Aorta (tissue), 5 donors: ENCODE results near the gene DLG1. TPM values are rescaled to one million over a fixed set of nuclear protein-coding genes. Genes with fewer than 3 reads are reported as not detected.
"Not testable (repeated sequence)": the region's sequence is repeated elsewhere in the genome, so short reads cannot be mapped to it uniquely, and the experiment has no call there.

Source experiments
- ATAC-seq: fragments of 200-7000 bp; cut with Tn5 transposase; one replicate; pipeline ENCODE4 v1.9.1; 2022; ENCODE audit warnings: moderate library complexity; ENCODE audit not compliant: low FRiP score
- DNase-seq, 2 donors: peaks; one replicate each; pipeline ENCODE4 v3.0.0-alpha.2; 2020
- H3K27ac ChIP-seq, 2 donors: one replicate each; pipeline ENCODE4 v1.5.1; 2013; ENCODE audit warnings: low read length in 2 of 2, mild to moderate bottlenecking in 2 of 2, moderate library complexity in 2 of 2, control low read depth in 1 of 2, inconsistent platforms in 1 of 2, low read depth in 1 of 2
- H3K27me3 ChIP-seq, 2 donors: one replicate each; pipeline ENCODE4 v1.6.1; 2013; ENCODE audit warnings: control low read depth in 1 of 2, low read length in 1 of 2, mild to moderate bottlenecking in 1 of 2, moderate library complexity in 1 of 2; ENCODE audit not compliant: insufficient read depth in 2 of 2, control insufficient read depth in 1 of 2
- H3K36me3 ChIP-seq, 2 donors: one replicate each; pipeline ENCODE4 v1.6.1; 2013; ENCODE audit warnings: control low read depth in 1 of 2, low read length in 1 of 2, mild to moderate bottlenecking in 1 of 2; ENCODE audit not compliant: insufficient read depth in 2 of 2, control insufficient read depth in 1 of 2
- H3K4me1 ChIP-seq, 2 donors: one replicate each; pipeline ENCODE4 v1.6.1; 2013; ENCODE audit warnings: low read length in 2 of 2, control low read depth in 1 of 2, mild to moderate bottlenecking in 1 of 2, moderate library complexity in 1 of 2; ENCODE audit not compliant: insufficient read depth in 2 of 2, control insufficient read depth in 1 of 2
- H3K4me3 ChIP-seq, 2 donors: one replicate each; pipeline ENCODE4 v1.5.1; 2013; ENCODE audit warnings: low read length in 2 of 2, control low read depth in 1 of 2, mild to moderate bottlenecking in 1 of 2
- H3K9me3 ChIP-seq: one replicate; pipeline ENCODE4 v1.6.1; 2013; ENCODE audit warnings: mild to moderate bottlenecking, low read length; ENCODE audit not compliant: control insufficient read depth
- WGBS, 2 donors: extraction: QIAGEN DNeasy Blood & Tissue Kit; methylation state at CpG; one replicate each; pipeline ENCODE4 v1.1.7; 2013; 5-methylcytosine and 5-hydroxymethylcytosine counted together
- intact Hi-C, 2 donors: fragments of 100-400 bp; cut with DNase I; formaldehyde crosslinking; loops; one replicate each; pipeline versions ENCODE4 v1.14.2 to v1.15.0; 2022
- polyA plus RNA-seq, 2 donors: library from polyadenylated mRNA; stranded (reverse); fragments of 200-250 nt; gene quantifications; one replicate each; pipeline ENCODE4 v1.2.3, GENCODE V29; 2013
- total RNA-seq, 2 donors: library from RNA; stranded (reverse); fragmentation: NEBNext Ultra II Directional; extraction: Animal tissue kit (Norgen Biotek cat#: 25700); gene quantifications; one replicate each; pipeline ENCODE4 v1.2.1, GENCODE V29; 2021
- donor health status: healthy with polysubstance abuse.
- donor health status: Bipolar disorder and iron deficiency.
- donor health status: DM: no; HTN: no; CAD: no.
- donor health status: DM: no; HTN: no; CAD: no.
- donor health status: DM: yes; HTN: yes; CAD: no.

DLG1 gene
- total and polyA plus RNA-seq, 4 donors, result 21.2 to 100 (median 51.9) TPM

- peaks cover 0 to 3% of the 10 kb centered on the region in 2 donors for H3K4me1 ChIP-seq
These were observed 74.4 kb downstream of the DLG1 start for GRCh38 chr3:197224034-197224444.

GRCh38 chr3:197222937-197223370, 75.5 kb downstream of the DLG1 start:
- no peak overlapping the region for H3K27ac ChIP-seq
- ATAC-seq, result no peak
- DNase-seq, result no peak
- H3K9me3 ChIP-seq, result no peaks in the 10 kb centered on the region
- no peaks in the 10 kb centered on the region for H3K36me3 ChIP-seq
- no peaks in the 10 kb centered on the region for H3K27me3 ChIP-seq
- H3K4me3 ChIP-seq, result no peak overlapping the region
- 58 to 60% methylated on average over 5 of the region's 5 CpGs for WGBS, 2 donors
- peaks cover 0 to 3% of the 10 kb centered on the region in 2 donors for H3K4me1 ChIP-seq
- intact Hi-C loops, result no loop called here

More at GRCh38 chr3:197224034-197224444, 74.4 kb downstream of the DLG1 start:
- ATAC-seq (no peak), DNase-seq (no peak)
- Histone ChIP-seq H3K4me3 (no peak overlapping the region), H3K27me3 (no peaks in the 10 kb centered on the region), H3K9me3 (no peaks in the 10 kb centered on the region), H3K36me3 (no peaks in the 10 kb centered on the region), H3K27ac (no peak overlapping the region)
- intact Hi-C loops, result no loop called here

DNA sequence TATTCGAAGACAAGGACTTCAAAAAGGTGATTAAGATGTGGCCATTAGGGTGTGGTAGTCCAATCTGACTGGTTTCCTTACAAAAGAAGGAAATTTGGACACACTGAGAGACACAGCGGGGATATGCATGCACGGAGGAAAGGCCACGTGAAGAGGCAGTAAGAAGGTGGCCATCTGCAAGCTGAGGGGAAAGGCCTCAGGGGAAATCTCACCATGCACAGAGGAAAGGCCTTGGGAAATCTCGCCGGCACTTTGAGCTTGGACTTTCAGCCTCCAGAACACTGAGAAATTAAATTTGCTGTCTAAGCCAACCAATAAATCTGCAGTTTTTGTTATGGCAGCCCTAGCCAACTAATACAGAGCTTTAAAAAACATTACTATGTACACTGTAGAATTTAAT, 78.8 kb downstream of the DLG1 start:
- peaks cover 1 to 7% of the 10 kb centered on the region in 2 donors for H3K4me1 ChIP-seq
- H3K27ac ChIP-seq, result no peak overlapping the region
- H3K27me3 ChIP-seq, result no peaks in the 10 kb centered on the region
- intact Hi-C loops, result no loop called here
- H3K4me3 ChIP-seq, result no peak overlapping the region
- H3K9me3 ChIP-seq, result no peaks in the 10 kb centered on the region
- no peaks in the 10 kb centered on the region for H3K36me3 ChIP-seq
- DNase-seq (no peak), ATAC-seq (no peak)
- WGBS, 2 donors, result 82 to 85% methylated on average over 6 of the region's 6 CpGs

DNA sequence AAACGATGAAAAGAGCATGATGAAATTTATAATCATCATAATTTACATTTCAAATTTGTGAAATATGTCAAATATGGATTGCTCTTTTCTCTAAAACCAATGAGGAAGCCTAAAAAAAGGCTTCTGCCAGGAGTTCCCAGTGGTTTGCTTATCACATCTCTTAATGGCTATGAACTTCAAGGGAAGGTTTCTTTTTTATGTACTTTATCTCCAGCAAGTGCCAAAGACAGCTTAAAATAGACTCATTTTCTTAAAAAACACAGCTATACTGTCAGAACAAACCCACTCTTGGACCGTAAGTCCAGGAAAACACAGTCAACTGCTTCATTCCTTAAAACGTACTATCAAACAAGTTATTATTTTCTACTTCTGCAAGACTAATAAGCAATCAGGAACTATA, 80.2 kb downstream of the DLG1 start:
- peaks cover 1 to 7% of the 10 kb centered on the region in 2 donors for H3K4me1 ChIP-seq
- intact Hi-C loops, result no loop called here
- no peaks in the 10 kb centered on the region for H3K36me3 ChIP-seq
- no peak for ATAC-seq
- H3K27me3 ChIP-seq, result no peaks in the 10 kb centered on the region
- no peaks in the 10 kb centered on the region for H3K9me3 ChIP-seq
- WGBS, 2 donors, result 45 to 48% methylated on average over 3 of the region's 3 CpGs
- no peak for DNase-seq
- H3K4me3 ChIP-seq, result no peak overlapping the region
- H3K27ac ChIP-seq, result no peak overlapping the region

DNA sequence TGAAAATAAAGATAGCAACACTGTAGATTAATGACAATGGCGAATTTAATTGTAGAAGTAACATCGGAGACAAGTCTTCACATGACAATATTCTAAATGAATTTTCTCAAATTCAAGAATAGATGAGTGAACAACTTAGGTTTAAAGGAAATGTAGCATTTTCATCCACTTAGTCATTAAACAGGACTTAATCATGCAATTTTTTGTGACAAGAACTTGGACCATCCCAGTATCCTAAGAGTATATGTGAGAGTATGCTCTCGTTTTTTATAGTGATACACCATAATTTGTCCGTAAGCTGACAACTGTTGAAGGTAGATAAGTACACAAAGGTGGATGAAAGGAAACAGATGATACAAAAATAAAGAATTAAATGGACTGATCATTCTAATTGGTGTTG, 81.5 kb downstream of the DLG1 start:
- 94 to 95% methylated on average over 4 of the region's 4 CpGs for WGBS, 2 donors
- Histone ChIP-seq H3K4me1 (peaks cover 1 to 4% of the 10 kb centered on the region in 2 donors), H3K9me3 (no peaks in the 10 kb centered on the region), H3K4me3 (no peak overlapping the region), H3K27me3 (no peaks in the 10 kb centered on the region), H3K36me3 (no peaks in the 10 kb centered on the region), H3K27ac (no peak overlapping the region)
- intact Hi-C loops, result no loop called here
- DNase-seq (no peak), ATAC-seq (no peak)

DNA sequence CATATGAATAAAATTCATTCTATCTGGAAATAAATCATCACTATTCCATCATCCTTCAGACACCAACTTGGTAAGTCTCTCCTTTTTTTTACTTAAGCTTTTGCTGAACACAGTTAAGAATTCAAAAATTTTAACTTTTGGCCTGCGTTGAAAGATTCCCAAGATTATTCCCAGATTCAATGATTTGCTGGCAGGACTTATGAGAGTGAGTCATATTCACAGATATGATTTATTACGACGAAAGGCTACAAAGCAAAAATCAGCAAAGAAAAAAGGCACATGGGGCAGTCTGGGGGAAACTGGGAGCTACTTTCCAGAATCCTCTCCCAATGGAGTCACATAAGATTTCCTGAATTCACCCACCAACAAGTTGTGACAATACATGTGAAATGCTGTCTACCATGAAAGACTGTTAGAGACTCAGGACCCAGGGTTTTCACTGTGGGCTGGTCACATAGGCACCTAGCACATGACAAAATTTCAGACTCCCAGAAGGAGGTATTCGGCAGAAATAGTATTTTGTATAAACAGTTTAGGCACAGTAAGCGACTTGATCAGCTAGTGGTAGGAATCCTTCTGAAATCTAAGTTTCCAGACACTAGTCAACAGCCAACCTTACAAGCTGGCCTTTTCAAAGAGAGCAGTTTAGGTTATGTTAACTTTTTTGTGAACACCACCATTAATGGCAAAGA, 82.1 kb downstream of the DLG1 start:
- no peaks in the 10 kb centered on the region for H3K27me3 ChIP-seq
- H3K27ac ChIP-seq, result peak overlapping the region in 1 of 2 donors; percentile 67
- intact Hi-C loops, result no loop called here
- H3K4me1 ChIP-seq, result peaks cover 1 to 3% of the 10 kb centered on the region in 2 donors
- 7 to 14% methylated on average over 5 of the region's 5 CpGs for WGBS, 2 donors
- DNase-seq (no peak), ATAC-seq (no peak)
- no peak overlapping the region for H3K4me3 ChIP-seq
- no peaks in the 10 kb centered on the region for H3K9me3 ChIP-seq
- H3K36me3 ChIP-seq, result no peaks in the 10 kb centered on the region

- ATAC-seq (no peak), DNase-seq (no peak)
- Histone ChIP-seq H3K36me3 (no peaks in the 10 kb centered on the region), H3K4me1 (peaks cover 2 to 3% of the 10 kb centered on the region in 2 donors), H3K27ac (no peak overlapping the region), H3K4me3 (no peak overlapping the region), H3K27me3 (no peaks in the 10 kb centered on the region), H3K9me3 (no peaks in the 10 kb centered on the region)
- 87 to 97% methylated on average over 5 of the region's 5 CpGs for WGBS, 2 donors
- intact Hi-C loops, result no loop called here
These were observed 86.1 kb downstream of the DLG1 start for GRCh38 chr3:197212290-197212689.

GRCh38 chr3:197211698-197212097, 86.7 kb downstream of the DLG1 start:
- H3K4me1 ChIP-seq, DNase-seq, H3K4me3 ChIP-seq, H3K27me3 ChIP-seq, ATAC-seq, H3K27ac ChIP-seq, intact Hi-C loops, H3K9me3 ChIP-seq, H3K36me3 ChIP-seq: not testable (repeated sequence)
- WGBS, 2 donors, result 95 to 96% methylated on average over 4 of the region's 4 CpGs
